B cell (primary cell): ENCODE data around the gene VAV3.

Source experiments
- CTCF ChIP-seq: fragments of 200-600 bp; IDR thresholded peaks from one replicate; pipeline ENCODE4 v1.8.0; 2022; ENCODE audit warnings: antibody characterized with exemption, mild to moderate bottlenecking
- EZH2 ChIP-seq: IDR thresholded peaks from 2 replicates; pipeline ENCODE4 v1.6.1; 2012; ENCODE audit warnings: borderline replicate concordance, low read depth, mild to moderate bottlenecking, moderate library complexity, low read length; ENCODE audit not compliant: insufficient read depth, poor library complexity, severe bottlenecking

- no peak for TF ChIP-seq EZH2
- TF ChIP-seq CTCF = peak; percentile 31
Observed at GRCh38 chr1:107787299-107787698, 177.7 kb downstream of the VAV3 start.
